ENCODE data around the gene LEFTY2.

The LEFTY2 gene

GRCh38 chr1:225928186-225929175 is 12.5 kb downstream of the LEFTY2 start:
- no peak for TF ChIP-seq ZNF274 (IDR thresholded peaks at IDR 0.05; ENCODE audit: low read depth, low read length)
- H3K4me3 ChIP-seq (ENCODE audit: low read length), result no peak overlapping the region

- no peak for TF ChIP-seq ZNF274 (IDR thresholded peaks at IDR 0.05; ENCODE audit: low read depth, low read length)
- no peak overlapping the region for H3K4me3 ChIP-seq (ENCODE audit: low read length)
These were observed 14.4 kb downstream of the LEFTY2 start for GRCh38 chr1:225926551-225927113.

GRCh38 chr1:225923692-225924555 is 17.1 kb downstream of the LEFTY2 start, which contains the start of gene PYCR2:
Gene PYCR2, minus strand, starts transcription at chr1:225924250. Its CDS starts 140 bp downstream, at chr1:225924110.
- H3K4me3 ChIP-seq (ENCODE audit: low read length), result peak within 1 kb of the TSS; percentile 82
- TF ChIP-seq ZNF274 (IDR thresholded peaks at IDR 0.05; ENCODE audit: low read depth, low read length), result no peak

- TF ChIP-seq ZNF274 (IDR thresholded peaks at IDR 0.05; ENCODE audit: low read depth, low read length), result no peak
- H3K4me3 ChIP-seq (ENCODE audit: low read length), result peak overlapping the region; percentile 82
These were observed 17.7 kb downstream of the LEFTY2 start for GRCh38 chr1:225923381-225923691.

- H3K4me3 ChIP-seq (ENCODE audit: low read length), result no peak overlapping the region
- no peak for TF ChIP-seq ZNF274 (IDR thresholded peaks at IDR 0.05; ENCODE audit: low read depth, low read length)
These were observed 19.0 kb downstream of the LEFTY2 start for GRCh38 chr1:225921734-225922709.

GRCh38 chr1:225919906-225920305 is 21.1 kb downstream of the LEFTY2 start:
- H3K4me3 ChIP-seq (ENCODE audit: low read length), result no peak overlapping the region
- TF ChIP-seq ZNF274 (IDR thresholded peaks at IDR 0.05; ENCODE audit: low read depth, low read length), result no peak

GRCh38 chr1:225918280-225918679 is 22.7 kb downstream of the LEFTY2 start:
- TF ChIP-seq ZNF274 (IDR thresholded peaks at IDR 0.05; ENCODE audit: low read depth, low read length), result no peak
- H3K4me3 ChIP-seq (ENCODE audit: low read length), result no peak overlapping the region

- no peak for TF ChIP-seq ZNF274 (IDR thresholded peaks at IDR 0.05; ENCODE audit: low read depth, low read length)
These were observed 23.5 kb downstream of the LEFTY2 start for GRCh38 chr1:225917536-225917935.

GRCh38 chr1:225917101-225917500 is 23.9 kb downstream of the LEFTY2 start:
- no peak for TF ChIP-seq ZNF274 (IDR thresholded peaks at IDR 0.05; ENCODE audit: low read depth, low read length)
- no peak overlapping the region for H3K4me3 ChIP-seq (ENCODE audit: low read length)

More at GRCh38 chr1:225917536-225917935, 23.5 kb downstream of the LEFTY2 start:
- no peak overlapping the region for H3K4me3 ChIP-seq (ENCODE audit: low read length)

GRCh38 chr1:225915538-225915991 is 25.5 kb downstream of the LEFTY2 start:
- TF ChIP-seq ZNF274 (IDR thresholded peaks at IDR 0.05; ENCODE audit: low read depth, low read length), result no peak

GRCh38 chr1:225914947-225915346 is 26.1 kb downstream of the LEFTY2 start:
- H3K4me3 ChIP-seq (ENCODE audit: low read length), result no peak overlapping the region
- no peak for TF ChIP-seq ZNF274 (IDR thresholded peaks at IDR 0.05; ENCODE audit: low read depth, low read length)

More at GRCh38 chr1:225915538-225915991, 25.5 kb downstream of the LEFTY2 start:
- H3K4me3 ChIP-seq (ENCODE audit: low read length), result no peak overlapping the region

- TF ChIP-seq ZNF274 (IDR thresholded peaks at IDR 0.05; ENCODE audit: low read depth, low read length), result no peak
- H3K4me3 ChIP-seq (ENCODE audit: low read length), result no peak overlapping the region
These were observed 26.6 kb downstream of the LEFTY2 start for GRCh38 chr1:225914391-225914790.

Measured in GM08714 (cell line).